GM12878 (cell line): Measurements from ENCODE around the gene AAMP. TPM values are rescaled to one million over a fixed set of nuclear protein-coding genes. Genes with fewer than 3 reads are reported as not detected.

ENCODE experiments used
- ATAC-seq: fragments of 200-7000 bp; cut with Tn5 transposase; 3 replicates; pipeline ENCODE4 v1.9.1; 2020; ENCODE audit warnings: mild to moderate bottlenecking, moderate library complexity
- BruUV-seq: library from RNA; stranded (reverse); fragments of 400-500 nt; replicated peaks from 2 replicates; lab custom pipeline; 2021; lab: Mats Ljungman, UMichigan
- CTCF ChIA-PET: fragments of 300-600 bp; sonication (Branson Sonifier 250); formaldehyde crosslinking; extraction: SDS; loops from one replicate; lab custom pipeline; 2021; ENCODE audit warnings: inconsistent platforms; lab: Yijun Ruan, JAX
- POLR2A ChIA-PET: fragments of 350-600 bp; formaldehyde crosslinking; extraction: SDS; loops from one replicate; lab custom pipeline; 2021; ENCODE audit warnings: inconsistent platforms; lab: Charles Lee
- RAD21 ChIA-PET: fragments of 300-600 bp; sonication (Branson Sonifier 250); formaldehyde crosslinking; loops from one replicate; lab custom pipeline; 2023; ENCODE audit warnings: antibody characterized with exemption; ENCODE audit not compliant: unreplicated experiment; lab: Charles Lee
- SMC1A ChIA-PET: fragments of 300-600 bp; sonication (Branson Sonifier 250); formaldehyde crosslinking; loops from one replicate; lab custom pipeline; 2023; ENCODE audit not compliant: unreplicated experiment, uncharacterized antibody; lab: Charles Lee
- DNase-seq: peaks from one replicate; pipeline ENCODE4 v3.0.0-alpha.2; 2011; ENCODE audit warnings: low read depth, low spot score
- FAIRE-seq: peaks from 3 replicates; lab custom pipeline; 2011; peaks lifted over from hg19 to GRCh38; lab: Jason Lieb, UNC
- H2AFZ ChIP-seq: 2 replicates; pipeline ENCODE4 v1.6.0; 2011; ENCODE audit warnings: low read depth, low read length, control low read depth; ENCODE audit not compliant: control insufficient read depth
- H3K27ac ChIP-seq: 2 replicates; pipeline ENCODE4 v1.5.1; 2011; ENCODE audit warnings: control low read depth; ENCODE audit not compliant: control insufficient read depth, insufficient read depth
- H3K27me3 ChIP-seq, 2 experiments: replicated peaks in 1 of 2; 2 replicates each; pipeline versions ENCODE4 v1.6.0 to v1.6.1; 2011; ENCODE audit warnings: low read length in 1 of 2; ENCODE audit not compliant: control insufficient read depth in 2 of 2, insufficient read depth in 2 of 2
- H3K36me3 ChIP-seq, 2 experiments: 2 replicates each; pipeline ENCODE4 v1.5.1; 2011; ENCODE audit warnings: low read length in 1 of 2; ENCODE audit not compliant: control insufficient read depth in 2 of 2, insufficient read depth in 2 of 2
- H3K4me1 ChIP-seq: 2 replicates; pipeline ENCODE4 v1.6.1; 2011; ENCODE audit warnings: mild to moderate bottlenecking, low read length, moderate library complexity, mixed read lengths; ENCODE audit not compliant: control insufficient read depth, insufficient read depth
- H3K4me2 ChIP-seq: 2 replicates; pipeline ENCODE4 v1.6.0; 2011; ENCODE audit warnings: control low read depth; ENCODE audit not compliant: control insufficient read depth, insufficient read depth
- H3K4me3 ChIP-seq: fragments of 200-600 bp; sonication (generic); 2 replicates; pipeline ENCODE4 v1.5.1; 2016
- H3K79me2 ChIP-seq: 2 replicates; pipeline ENCODE4 v1.6.0; 2011; ENCODE audit warnings: low read length; ENCODE audit not compliant: control insufficient read depth, insufficient read depth
- H3K9ac ChIP-seq: 2 replicates; pipeline ENCODE4 v1.8.0; 2011; ENCODE audit warnings: low read length, control low read depth, mixed read lengths; ENCODE audit not compliant: control insufficient read depth, insufficient read depth
- H3K9me3 ChIP-seq: replicated peaks from 3 replicates; pipeline ENCODE4 v1.5.1; 2011; ENCODE audit warnings: mild to moderate bottlenecking, low read length; ENCODE audit not compliant: control insufficient read depth, insufficient read depth
- H4K20me1 ChIP-seq: 2 replicates; pipeline ENCODE4 v1.6.0; 2011; ENCODE audit not compliant: control insufficient read depth, insufficient read depth
- ASH2L ChIP-seq: fragments of 300-600, 200-600 bp; sonication (generic); IDR thresholded peaks from 2 replicates; pipeline ENCODE4 v1.6.1; 2017; ENCODE audit warnings: low read depth, mild to moderate bottlenecking, borderline replicate concordance
- CBX5 ChIP-seq: sonication (generic); IDR thresholded peaks from 2 replicates; pipeline ENCODE4 v1.6.1; 2016; ENCODE audit warnings: low read depth, moderate library complexity, mild to moderate bottlenecking, inconsistent platforms
- CHD4 ChIP-seq: fragments of 200-600 bp; sonication (generic); IDR thresholded peaks from 2 replicates; pipeline ENCODE4 v1.6.1; 2016; ENCODE audit warnings: mild to moderate bottlenecking
- CREM ChIP-seq: IDR thresholded peaks from 2 replicates; pipeline ENCODE4 v1.6.1; 2014; ENCODE audit warnings: antibody characterized with exemption, low read depth
- EGR1 ChIP-seq, 2 experiments: IDR thresholded peaks; 1 replicate in 1 of 2; 2 replicates in 1 of 2; pipeline ENCODE4 v1.6.1; 2011 to 2012; ENCODE audit warnings: low read depth in 2 of 2, low read length in 2 of 2, borderline replicate concordance in 1 of 2, mild to moderate bottlenecking in 1 of 2, moderate library complexity in 1 of 2
- IRF4 ChIP-seq: IDR thresholded peaks from 2 replicates; pipeline ENCODE4 v1.6.1; 2011; ENCODE audit warnings: low read depth, low read length
- KLF5 ChIP-seq: fragments of 450-650 bp; IDR thresholded peaks from 2 replicates; pipeline ENCODE4 v1.6.1; 2014; ENCODE audit warnings: mild to moderate bottlenecking; ENCODE audit not compliant: partially characterized antibody
- RELA ChIP-seq: fragments of 450-650 bp; IDR thresholded peaks from 2 replicates; pipeline ENCODE4 v1.8.0; 2014; ENCODE audit warnings: borderline replicate concordance; ENCODE audit not compliant: partially characterized antibody
- SRF ChIP-seq, 2 experiments: IDR thresholded peaks; 2 replicates each; pipeline ENCODE4 v1.6.1; 2011; ENCODE audit warnings: low read depth in 2 of 2, low read length in 2 of 2, mild to moderate bottlenecking in 1 of 2, moderate library complexity in 1 of 2
- TCF3 ChIP-seq: IDR thresholded peaks from 2 replicates; pipeline ENCODE4 v1.6.1; 2012; ENCODE audit warnings: low read depth, mild to moderate bottlenecking, low read length, borderline replicate concordance; ENCODE audit not compliant: insufficient read depth
- ZNF217 ChIP-seq: fragments of 450-650 bp; IDR thresholded peaks from 2 replicates; pipeline ENCODE4 v1.6.1; 2017; ENCODE audit warnings: antibody characterized with exemption, mild to moderate bottlenecking
- ZNF24 ChIP-seq: fragments of 450-650 bp; IDR thresholded peaks from 2 replicates; pipeline ENCODE4 v1.6.1; 2017; ENCODE audit warnings: antibody characterized with exemption, mild to moderate bottlenecking
- WGBS: methylation state at CpG from one replicate; pipeline ENCODE4 v1.1.6; 2016; ENCODE audit warnings: low lambda C conversion rate; ENCODE audit not compliant: insufficient replicate concordance, insufficient coverage; ENCODE audit errors: missing lambda C conversion rate; 5-methylcytosine and 5-hydroxymethylcytosine counted together
- in situ Hi-C: fragments of 300-500 bp; cut with MboI; formaldehyde crosslinking; loops from 9 replicates; pipeline ENCODE4 v1.14.3; 2018; ENCODE audit warnings: mixed read lengths
- intact Hi-C: fragments of 100-400 bp; cut with micrococcal nuclease; formaldehyde crosslinking; loops from one replicate; pipeline ENCODE4 v1.14.2; 2022; ENCODE audit not compliant: unreplicated experiment
- polyA plus RNA-seq, 11 experiments: library from polyadenylated mRNA; depleted of rRNA in 4 of 11; unstranded in 6 of 11; stranded (reverse) in 5 of 11; fragments of >200 nt; fragmentation: Nextera tagmentation in 4 of 11; fragmentation: Illumina TruSeq in 1 of 11; extraction: Ambion mirVana in 4 of 11; extraction: Trizol in 1 of 11; gene quantifications; 1 replicate in 1 of 11; 2 replicates in 10 of 11; pipeline versions ENCODE4 v1.2.1 to v1.2.3, GENCODE V29; 2011 to 2016; ENCODE audit warnings: inconsistent platforms in 2 of 11, missing spikeins in 2 of 11, low read depth in 1 of 11
- total RNA-seq, 4 experiments: library from RNA; depleted of rRNA in 3 of 4; stranded (reverse); fragments of >200 nt in 3 of 4; fragmentation: Illumina TruSeq in 1 of 4; extraction: Trizol in 1 of 4; gene quantifications; 2 replicates each; pipeline versions ENCODE4 v1.2.1 to v1.2.3, GENCODE V29; 2013 to 2021
- TF ChIP-seq, protein P1 (sequence below): IDR thresholded peaks from 2 replicates; pipeline ENCODE4 v1.6.1; 2011; ENCODE audit warnings: low read depth, low read length, improper control_type of control experiment, borderline replicate concordance
- TF ChIP-seq, protein P2 (sequence below): fragments of 450-650 bp; IDR thresholded peaks from 2 replicates; pipeline ENCODE4 v1.6.1; 2017; ENCODE audit warnings: low read depth, mild to moderate bottlenecking, moderate library complexity
- TF ChIP-seq, protein P3 (sequence below): fragments of 450-650 bp; IDR thresholded peaks from 2 replicates; pipeline ENCODE4 v1.6.1; 2016; ENCODE audit warnings: mild to moderate bottlenecking
- TF ChIP-seq, protein P4 (sequence below): fragments of 450-650 bp; IDR thresholded peaks from 2 replicates; pipeline ENCODE4 v1.6.1; 2017; ENCODE audit warnings: antibody characterized with exemption, mild to moderate bottlenecking, moderate library complexity

Gene AAMP
- total and polyA plus RNA-seq, 10 of the 15 experiments (the other 5 are each of a cell fraction or from before 2014, with no cell fraction given), result 4.4 to 140 (median 81.9) TPM

DNA sequence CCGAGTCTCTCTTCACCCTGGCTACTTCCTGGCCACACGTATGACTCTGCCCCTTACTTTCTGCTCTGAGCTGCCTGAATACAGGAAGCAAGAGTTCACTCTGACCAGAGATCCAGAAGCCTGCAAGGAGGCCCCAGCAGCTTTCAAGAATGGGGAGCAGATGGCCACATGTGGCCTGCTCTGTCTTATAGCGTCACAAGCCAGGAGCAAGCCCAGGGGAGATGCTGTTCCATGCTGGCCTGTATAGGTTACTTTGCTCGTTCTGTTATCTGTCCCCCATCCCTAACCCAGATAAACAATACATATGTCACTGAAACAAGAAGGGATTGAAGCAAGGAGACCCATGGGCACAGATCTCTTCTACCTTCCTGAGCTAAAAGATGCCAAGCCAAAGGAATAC is 4.6 kb upstream of the AAMP start (continued):
- TF ChIP-seq, protein P1, sequence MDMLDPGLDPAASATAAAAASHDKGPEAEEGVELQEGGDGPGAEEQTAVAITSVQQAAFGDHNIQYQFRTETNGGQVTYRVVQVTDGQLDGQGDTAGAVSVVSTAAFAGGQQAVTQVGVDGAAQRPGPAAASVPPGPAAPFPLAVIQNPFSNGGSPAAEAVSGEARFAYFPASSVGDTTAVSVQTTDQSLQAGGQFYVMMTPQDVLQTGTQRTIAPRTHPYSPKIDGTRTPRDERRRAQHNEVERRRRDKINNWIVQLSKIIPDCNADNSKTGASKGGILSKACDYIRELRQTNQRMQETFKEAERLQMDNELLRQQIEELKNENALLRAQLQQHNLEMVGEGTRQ, result no peak
- TF ChIP-seq IRF4, result no peak
- TF ChIP-seq TCF3, result no peak
- TF ChIP-seq KLF5, result no peak

DNA sequence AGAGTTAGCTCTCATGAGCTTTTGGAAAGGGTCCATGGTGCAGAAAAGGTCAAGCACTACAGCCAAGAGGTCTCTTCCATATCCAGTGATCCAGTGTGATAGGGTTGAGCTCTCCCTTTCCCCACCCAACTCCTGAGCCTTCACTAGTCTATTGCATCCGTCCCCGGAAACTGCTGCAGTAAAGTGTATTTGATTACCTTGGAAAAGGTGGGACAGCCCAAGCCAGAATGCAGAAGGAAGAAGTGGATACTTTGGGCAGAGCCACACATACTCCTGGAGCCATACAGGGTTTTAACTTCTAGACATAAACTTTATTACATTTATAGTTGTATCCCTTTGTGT is 3.9 kb upstream of the AAMP start:
- WGBS, result 100% methylated on average over 2 of the region's 2 CpGs
- Histone ChIP-seq H3K9me3 (no peaks in the 10 kb centered on the region), H3K27me3 (no peaks in the 10 kb centered on the region), H4K20me1 (no peaks in the 10 kb centered on the region), H3K27ac (no peak overlapping the region), H2AFZ (no peak overlapping the region), H3K4me1 (peaks cover 17% of the 10 kb centered on the region), H3K4me2 (no peak overlapping the region), H3K9ac (no peak overlapping the region), H3K4me3 (no peak overlapping the region), H3K36me3 (peaks cover 25 to 28% of the 10 kb centered on the region in 2 experiments), H3K79me2 (peaks cover 19% of the 10 kb centered on the region)
- no peak for FAIRE-seq
- ChIA-PET POLR2A (interaction anchor here (1.0 to 6.8 kb wide), 4 partner anchors 12 to 123 kb away, joined by 3 to 84 read pairs (median 16); partner anchors contain the start of gene TMBIM1), SMC1A (interaction anchor here (1.1 to 7.6 kb wide), 7 partner anchors 14 to 120 kb away, joined by 4 to 194 read pairs (median 18); partner anchors contain the start of gene TMBIM1), RAD21 (interaction anchor here (0.7 to 7.3 kb wide), 11 partner anchors 11 to 386 kb away, joined by 3 to 141 read pairs (median 4); partner anchors contain the start of genes CATIP and TMBIM1), CTCF (interaction anchor here (1.4 to 7.0 kb wide), 8 partner anchors 11 to 242 kb away, joined by 3 to 154 read pairs (median 30); partner anchors contain the start of genes CATIP and TMBIM1)
- no TSS peak for BruUV-seq
- intact Hi-C loops, result loop anchor here (2.0 to 5.0 kb wide), 3 partner anchors 13 to 293 kb away; partner anchors contain the start of genes CNOT9 and USP37
- DNase-seq, result no peak
- ATAC-seq, result no peak
- in situ Hi-C loops, result no loop called here
- TF ChIP-seq, protein P2, sequence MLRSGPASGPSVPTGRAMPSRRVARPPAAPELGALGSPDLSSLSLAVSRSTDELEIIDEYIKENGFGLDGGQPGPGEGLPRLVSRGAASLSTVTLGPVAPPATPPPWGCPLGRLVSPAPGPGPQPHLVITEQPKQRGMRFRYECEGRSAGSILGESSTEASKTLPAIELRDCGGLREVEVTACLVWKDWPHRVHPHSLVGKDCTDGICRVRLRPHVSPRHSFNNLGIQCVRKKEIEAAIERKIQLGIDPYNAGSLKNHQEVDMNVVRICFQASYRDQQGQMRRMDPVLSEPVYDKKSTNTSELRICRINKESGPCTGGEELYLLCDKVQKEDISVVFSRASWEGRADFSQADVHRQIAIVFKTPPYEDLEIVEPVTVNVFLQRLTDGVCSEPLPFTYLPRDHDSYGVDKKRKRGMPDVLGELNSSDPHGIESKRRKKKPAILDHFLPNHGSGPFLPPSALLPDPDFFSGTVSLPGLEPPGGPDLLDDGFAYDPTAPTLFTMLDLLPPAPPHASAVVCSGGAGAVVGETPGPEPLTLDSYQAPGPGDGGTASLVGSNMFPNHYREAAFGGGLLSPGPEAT, result no peak
- TF ChIP-seq SRF (IDR thresholded peaks at IDR 0.05; ENCODE audit: low read depth in 2 of 2, low read length in 2 of 2) (no peak), TCF3 (no peak), CBX5 (no peak), CHD4 (no peak), CREM (no peak), RELA (no peak), ZNF217 (no peak), EGR1 (IDR thresholded peaks at IDR 0.05; ENCODE audit: borderline replicate concordance in 1 of 2, low read depth in 2 of 2, low read length in 2 of 2) (no peak), ZNF24 (no peak), ASH2L (no peak)
- TF ChIP-seq, protein P3, sequence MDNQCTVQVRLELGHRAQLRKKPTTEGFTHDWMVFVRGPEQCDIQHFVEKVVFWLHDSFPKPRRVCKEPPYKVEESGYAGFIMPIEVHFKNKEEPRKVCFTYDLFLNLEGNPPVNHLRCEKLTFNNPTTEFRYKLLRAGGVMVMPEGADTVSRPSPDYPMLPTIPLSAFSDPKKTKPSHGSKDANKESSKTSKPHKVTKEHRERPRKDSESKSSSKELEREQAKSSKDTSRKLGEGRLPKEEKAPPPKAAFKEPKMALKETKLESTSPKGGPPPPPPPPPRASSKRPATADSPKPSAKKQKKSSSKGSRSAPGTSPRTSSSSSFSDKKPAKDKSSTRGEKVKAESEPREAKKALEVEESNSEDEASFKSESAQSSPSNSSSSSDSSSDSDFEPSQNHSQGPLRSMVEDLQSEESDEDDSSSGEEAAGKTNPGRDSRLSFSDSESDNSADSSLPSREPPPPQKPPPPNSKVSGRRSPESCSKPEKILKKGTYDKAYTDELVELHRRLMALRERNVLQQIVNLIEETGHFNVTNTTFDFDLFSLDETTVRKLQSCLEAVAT, result no peak
- TF ChIP-seq, protein P4, sequence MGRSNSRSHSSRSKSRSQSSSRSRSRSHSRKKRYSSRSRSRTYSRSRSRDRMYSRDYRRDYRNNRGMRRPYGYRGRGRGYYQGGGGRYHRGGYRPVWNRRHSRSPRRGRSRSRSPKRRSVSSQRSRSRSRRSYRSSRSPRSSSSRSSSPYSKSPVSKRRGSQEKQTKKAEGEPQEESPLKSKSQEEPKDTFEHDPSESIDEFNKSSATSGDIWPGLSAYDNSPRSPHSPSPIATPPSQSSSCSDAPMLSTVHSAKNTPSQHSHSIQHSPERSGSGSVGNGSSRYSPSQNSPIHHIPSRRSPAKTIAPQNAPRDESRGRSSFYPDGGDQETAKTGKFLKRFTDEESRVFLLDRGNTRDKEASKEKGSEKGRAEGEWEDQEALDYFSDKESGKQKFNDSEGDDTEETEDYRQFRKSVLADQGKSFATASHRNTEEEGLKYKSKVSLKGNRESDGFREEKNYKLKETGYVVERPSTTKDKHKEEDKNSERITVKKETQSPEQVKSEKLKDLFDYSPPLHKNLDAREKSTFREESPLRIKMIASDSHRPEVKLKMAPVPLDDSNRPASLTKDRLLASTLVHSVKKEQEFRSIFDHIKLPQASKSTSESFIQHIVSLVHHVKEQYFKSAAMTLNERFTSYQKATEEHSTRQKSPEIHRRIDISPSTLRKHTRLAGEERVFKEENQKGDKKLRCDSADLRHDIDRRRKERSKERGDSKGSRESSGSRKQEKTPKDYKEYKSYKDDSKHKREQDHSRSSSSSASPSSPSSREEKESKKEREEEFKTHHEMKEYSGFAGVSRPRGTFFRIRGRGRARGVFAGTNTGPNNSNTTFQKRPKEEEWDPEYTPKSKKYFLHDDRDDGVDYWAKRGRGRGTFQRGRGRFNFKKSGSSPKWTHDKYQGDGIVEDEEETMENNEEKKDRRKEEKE, result no peak
